Fibroblast of lung (primary cell): ENCODE measurements around the gene SELENOW. TPM values are rescaled to one million over a fixed set of nuclear protein-coding genes. Genes with fewer than 3 reads are reported as not detected.
"Not testable (repeated sequence)": the region's sequence is repeated elsewhere in the genome, so short reads cannot be mapped to it uniquely, and the experiment has no call there.

Source experiments
- DNase-seq, 2 donors: peaks; one replicate each; pipeline versions ENCODE4 v3.0.0 to v3.0.0-alpha.2; 2010; ENCODE audit warnings: low read depth in 2 of 2
- H2AFZ ChIP-seq: 2 replicates; pipeline ENCODE4 v1.5.1; 2012; ENCODE audit warnings: low read length, control low read depth, inconsistent platforms
- H3K27ac ChIP-seq: 2 replicates; pipeline ENCODE4 v1.5.1; 2011; ENCODE audit warnings: low read length, control low read depth; ENCODE audit not compliant: insufficient read depth
- H3K27me3 ChIP-seq: 2 replicates; pipeline ENCODE4 v1.5.1; 2011; ENCODE audit warnings: mild to moderate bottlenecking, low read length; ENCODE audit not compliant: control insufficient read depth, insufficient read depth
- H3K36me3 ChIP-seq: 2 replicates; pipeline ENCODE4 v1.5.1; 2011; ENCODE audit warnings: low read length; ENCODE audit not compliant: control insufficient read depth, insufficient read depth
- H3K4me1 ChIP-seq: 2 replicates; pipeline ENCODE4 v1.5.1; 2011; ENCODE audit warnings: low read length; ENCODE audit not compliant: control insufficient read depth, insufficient read depth; ENCODE audit errors: extremely low read depth
- H3K4me2 ChIP-seq: 2 replicates; pipeline ENCODE4 v1.5.1; 2011; ENCODE audit warnings: low read length, control low read depth; ENCODE audit not compliant: insufficient read depth; ENCODE audit errors: extremely low read depth
- H3K4me3 ChIP-seq, 4 experiments: fragments of 200-600 bp in 1 of 4; sonication (generic) in 1 of 4; replicated peaks in 1 of 4; 2 replicates each; pipeline ENCODE4 v1.5.1; 2011 to 2016; ENCODE audit warnings: low read length in 4 of 4, low read depth in 3 of 4, mild to moderate bottlenecking in 3 of 4, control low read depth in 2 of 4, inconsistent platforms in 1 of 4, mixed read lengths in 1 of 4; ENCODE audit not compliant: insufficient read depth in 1 of 4; ENCODE audit errors: control extremely low read depth in 1 of 4
- H3K79me2 ChIP-seq: 2 replicates; pipeline ENCODE4 v1.5.1; 2012; ENCODE audit warnings: mild to moderate bottlenecking, low read length, inconsistent platforms; ENCODE audit not compliant: control insufficient read depth, insufficient read depth
- H3K9ac ChIP-seq: 2 replicates; pipeline ENCODE4 v1.5.1; 2011; ENCODE audit warnings: mild to moderate bottlenecking, low read length, control low read depth; ENCODE audit not compliant: insufficient read depth
- H3K9me3 ChIP-seq: 2 replicates; pipeline ENCODE4 v1.5.1; 2012; ENCODE audit warnings: low read depth, low read length; ENCODE audit not compliant: control insufficient read depth, insufficient read depth
- H4K20me1 ChIP-seq: 2 replicates; pipeline ENCODE4 v1.5.1; 2011; ENCODE audit warnings: low read length; ENCODE audit not compliant: control insufficient read depth, insufficient read depth; ENCODE audit errors: extremely low read depth
- EZH2 ChIP-seq: IDR thresholded peaks from 2 replicates; pipeline ENCODE4 v1.5.1; 2012; ENCODE audit warnings: low read length, control low read depth, mild to moderate bottlenecking; ENCODE audit errors: missing control alignments
- polyA plus RNA-seq, 2 donors: library from polyadenylated mRNA; depleted of rRNA in 1 of 2; stranded (reverse) in 1 of 2; unstranded in 1 of 2; fragments of >200 nt; gene quantifications; 2 replicates each; pipeline ENCODE4 v1.2.1, GENCODE V29; 2011 to 2012; ENCODE audit warnings: missing spikeins in 1 of 2
- total RNA-seq: library from RNA; depleted of rRNA; stranded (reverse); fragments of >200 nt; gene quantifications from 2 replicates; pipeline ENCODE4 v1.2.1, GENCODE V29; 2014
- TF ChIP-seq, protein P1 (sequence below), 2 donors: IDR thresholded peaks in 1 of 2; conservative IDR thresholded peaks in 1 of 2; 1 replicate in 1 of 2; 2 replicates in 1 of 2; pipeline ENCODE4 v1.5.1; 2011 to 2012; ENCODE audit warnings: low read length in 2 of 2, control low read depth in 1 of 2, inconsistent platforms in 1 of 2, low read depth in 1 of 2, mild to moderate bottlenecking in 1 of 2

Gene SELENOW
- total and polyA plus RNA-seq, 2 donors (not counting 1 experiment from before 2014, with no cell fraction given), result 155 to 250 TPM

DNA sequence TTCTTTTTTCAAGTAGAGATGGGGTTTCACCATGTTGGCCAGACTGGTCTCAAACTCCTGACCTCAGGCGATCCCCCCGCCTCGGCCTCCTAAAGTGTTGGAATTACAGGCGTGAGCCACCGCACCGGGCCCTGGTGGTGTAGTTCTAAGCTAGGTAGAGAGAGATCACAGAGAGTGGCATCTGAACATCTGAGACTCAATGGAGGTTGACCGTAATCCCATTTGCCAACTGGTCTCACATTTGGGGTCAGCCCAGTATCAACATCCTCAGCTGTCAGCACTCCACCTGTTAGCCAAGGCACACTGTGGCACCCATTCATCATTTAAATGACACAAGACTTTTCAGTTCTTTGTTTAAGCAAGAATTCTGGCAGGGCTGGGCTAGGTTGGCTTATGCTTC lies 8.1 kb downstream of the SELENOW start:
- no peaks in the 10 kb centered on the region for H3K4me1 ChIP-seq
- H3K4me2 ChIP-seq, result no peak overlapping the region
- no peaks in the 10 kb centered on the region for H4K20me1 ChIP-seq
- H3K36me3 ChIP-seq, result peaks cover 4% of the 10 kb centered on the region
- no peak for TF ChIP-seq EZH2
- TF ChIP-seq, protein P1, sequence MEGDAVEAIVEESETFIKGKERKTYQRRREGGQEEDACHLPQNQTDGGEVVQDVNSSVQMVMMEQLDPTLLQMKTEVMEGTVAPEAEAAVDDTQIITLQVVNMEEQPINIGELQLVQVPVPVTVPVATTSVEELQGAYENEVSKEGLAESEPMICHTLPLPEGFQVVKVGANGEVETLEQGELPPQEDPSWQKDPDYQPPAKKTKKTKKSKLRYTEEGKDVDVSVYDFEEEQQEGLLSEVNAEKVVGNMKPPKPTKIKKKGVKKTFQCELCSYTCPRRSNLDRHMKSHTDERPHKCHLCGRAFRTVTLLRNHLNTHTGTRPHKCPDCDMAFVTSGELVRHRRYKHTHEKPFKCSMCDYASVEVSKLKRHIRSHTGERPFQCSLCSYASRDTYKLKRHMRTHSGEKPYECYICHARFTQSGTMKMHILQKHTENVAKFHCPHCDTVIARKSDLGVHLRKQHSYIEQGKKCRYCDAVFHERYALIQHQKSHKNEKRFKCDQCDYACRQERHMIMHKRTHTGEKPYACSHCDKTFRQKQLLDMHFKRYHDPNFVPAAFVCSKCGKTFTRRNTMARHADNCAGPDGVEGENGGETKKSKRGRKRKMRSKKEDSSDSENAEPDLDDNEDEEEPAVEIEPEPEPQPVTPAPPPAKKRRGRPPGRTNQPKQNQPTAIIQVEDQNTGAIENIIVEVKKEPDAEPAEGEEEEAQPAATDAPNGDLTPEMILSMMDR (conservative IDR thresholded peaks at IDR 0.05 in 1 of 2, IDR thresholded peaks at IDR 0.05 in 1 of 2; ENCODE audit: low read depth in 1 of 2, low read length in 2 of 2), result no peak
- H3K4me3 ChIP-seq, result no peak overlapping the region
- no peaks in the 10 kb centered on the region for H3K27me3 ChIP-seq
- no peak for DNase-seq
- peaks cover 2% of the 10 kb centered on the region for H3K79me2 ChIP-seq
- H3K27ac ChIP-seq, result no peak overlapping the region
- no peak overlapping the region for H3K9ac ChIP-seq
- no peaks in the 10 kb centered on the region for H3K9me3 ChIP-seq
- no peak overlapping the region for H2AFZ ChIP-seq

DNA sequence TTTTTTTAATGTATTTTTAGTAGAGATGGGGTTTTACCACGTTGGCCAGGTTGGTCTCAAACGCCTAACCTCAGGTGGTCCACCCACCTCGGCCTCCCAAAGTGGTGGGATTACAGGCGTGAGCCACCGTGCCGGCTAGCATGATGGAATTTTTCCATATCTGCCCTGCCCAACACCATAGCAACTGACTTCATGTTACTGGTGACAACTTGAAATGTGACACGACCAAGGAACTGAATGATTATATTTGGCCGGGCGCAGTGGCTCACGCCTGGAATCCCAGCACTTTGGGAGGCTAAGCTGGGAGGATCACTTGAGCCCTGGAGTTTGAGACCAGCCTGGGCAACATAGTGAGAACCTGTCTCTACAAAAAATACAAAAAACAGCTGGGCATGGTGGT lies 8.8 kb downstream of the SELENOW start:
- not testable (repeated sequence) for H3K4me1 ChIP-seq, H4K20me1 ChIP-seq, H3K9ac ChIP-seq, H3K27ac ChIP-seq, H3K4me3 ChIP-seq, H2AFZ ChIP-seq, H3K4me2 ChIP-seq, H3K9me3 ChIP-seq, DNase-seq, H3K79me2 ChIP-seq, H3K27me3 ChIP-seq, H3K36me3 ChIP-seq

DNA sequence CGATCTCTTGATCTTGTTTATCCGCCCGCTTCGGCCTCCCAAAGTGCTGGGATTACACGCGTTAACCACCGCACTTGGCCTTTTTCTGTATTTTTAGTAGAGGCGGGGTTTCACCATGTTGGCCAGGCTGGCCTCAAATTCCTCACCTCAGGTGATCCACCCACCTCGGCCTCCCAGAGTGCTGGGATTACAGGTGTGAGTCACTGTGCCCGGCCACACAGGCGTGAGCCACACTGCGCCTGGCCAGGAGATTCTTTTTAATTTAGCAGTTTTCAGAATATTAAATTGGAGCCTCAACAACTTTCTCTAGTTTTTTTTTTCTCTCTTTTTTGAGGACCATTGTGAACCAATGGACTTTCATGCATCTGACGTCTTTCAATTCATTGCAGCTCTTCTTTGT lies 11.3 kb downstream of the SELENOW start:
- not testable (repeated sequence) for H3K9ac ChIP-seq, H3K27ac ChIP-seq, H4K20me1 ChIP-seq, H3K4me2 ChIP-seq, H3K9me3 ChIP-seq, H3K79me2 ChIP-seq, H3K4me1 ChIP-seq, H2AFZ ChIP-seq, H3K36me3 ChIP-seq, H3K27me3 ChIP-seq, H3K4me3 ChIP-seq, DNase-seq

DNA sequence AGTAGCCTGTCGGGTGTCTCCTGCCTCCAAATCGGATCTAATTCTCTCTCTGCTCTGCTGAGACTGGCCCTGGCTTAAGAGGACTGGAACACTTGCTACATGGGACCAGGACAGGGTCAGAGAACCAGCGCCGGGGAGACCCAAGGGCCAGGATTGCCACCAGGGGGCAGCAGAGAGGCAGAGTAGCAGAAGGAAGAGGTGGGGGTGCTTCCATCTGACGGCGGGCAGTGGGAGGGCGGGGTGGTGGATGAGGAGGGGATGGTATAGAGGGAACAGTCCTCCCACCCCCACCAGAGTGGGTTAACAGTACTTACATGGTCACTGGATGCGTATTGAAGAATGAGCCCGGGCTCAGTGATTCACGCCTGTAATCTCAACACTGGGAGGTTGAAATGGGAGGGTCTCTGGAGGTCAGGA lies 11.9 kb downstream of the SELENOW start:
- H3K36me3 ChIP-seq, result no peaks in the 10 kb centered on the region
- peak; percentile 54 to 62 for DNase-seq
- no peak overlapping the region for H3K4me2 ChIP-seq
- no peak overlapping the region for H2AFZ ChIP-seq
- no peaks in the 10 kb centered on the region for H3K4me1 ChIP-seq
- TF ChIP-seq EZH2, result no peak
- TF ChIP-seq, protein P1 (conservative IDR thresholded peaks at IDR 0.05 in 1 of 2, IDR thresholded peaks at IDR 0.05 in 1 of 2; ENCODE audit: low read depth in 1 of 2, low read length in 2 of 2), result peak; percentile 81 to 87
- no peaks in the 10 kb centered on the region for H3K27me3 ChIP-seq
- H3K4me3 ChIP-seq, result no peak overlapping the region
- no peak overlapping the region for H3K9ac ChIP-seq
- no peak overlapping the region for H3K27ac ChIP-seq
- H4K20me1 ChIP-seq, result no peaks in the 10 kb centered on the region
- no peaks in the 10 kb centered on the region for H3K79me2 ChIP-seq
- H3K9me3 ChIP-seq, result no peaks in the 10 kb centered on the region
